ENCODE results near the gene CCDC88A.
"Not testable (repeated sequence)": the region's sequence is repeated elsewhere in the genome, so short reads cannot be mapped to it uniquely, and the experiment has no call there.

Gene CCDC88A

DNA sequence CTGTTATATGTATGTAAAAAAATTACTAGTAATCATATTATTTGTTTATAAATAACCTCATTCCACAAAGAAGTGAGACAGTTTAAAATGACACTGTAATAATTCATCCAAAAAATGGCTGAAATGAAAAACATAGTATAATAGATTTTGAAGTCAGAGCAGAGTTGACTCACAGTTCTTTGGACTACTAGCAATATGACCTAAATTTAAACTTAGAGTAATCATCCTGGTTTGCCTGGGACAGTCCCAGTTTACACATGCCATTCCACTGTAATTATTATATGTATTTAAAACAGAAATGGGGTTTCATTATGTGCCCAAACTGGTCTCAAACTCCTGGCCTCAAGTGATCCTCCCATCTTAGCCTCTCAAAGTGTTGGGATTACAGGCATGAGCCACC lies 48.3 kb downstream of the CCDC88A start:
- no peak for DNase-seq (ENCODE audit: low spot score)

DNA sequence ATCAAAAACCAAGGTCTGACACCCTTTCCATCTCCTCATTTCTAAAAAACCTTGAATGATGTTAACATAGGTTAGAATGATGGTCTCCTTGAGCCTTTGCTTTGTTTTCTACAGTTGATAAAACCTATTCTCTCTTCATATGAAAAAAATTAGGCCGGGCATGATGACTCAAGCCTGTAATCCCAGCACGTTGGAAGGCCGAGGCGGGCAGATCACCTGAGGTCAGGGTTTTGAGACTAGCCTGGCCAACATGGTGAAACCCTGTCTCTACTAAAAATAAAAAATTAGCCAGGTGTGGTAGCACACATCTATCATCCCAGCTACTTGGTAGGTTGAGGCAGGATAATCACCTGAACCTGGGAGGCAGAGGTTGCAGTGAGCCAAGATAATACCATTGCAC lies 49.4 kb downstream of the CCDC88A start:
- DNase-seq (ENCODE audit: low spot score), result no peak

DNA sequence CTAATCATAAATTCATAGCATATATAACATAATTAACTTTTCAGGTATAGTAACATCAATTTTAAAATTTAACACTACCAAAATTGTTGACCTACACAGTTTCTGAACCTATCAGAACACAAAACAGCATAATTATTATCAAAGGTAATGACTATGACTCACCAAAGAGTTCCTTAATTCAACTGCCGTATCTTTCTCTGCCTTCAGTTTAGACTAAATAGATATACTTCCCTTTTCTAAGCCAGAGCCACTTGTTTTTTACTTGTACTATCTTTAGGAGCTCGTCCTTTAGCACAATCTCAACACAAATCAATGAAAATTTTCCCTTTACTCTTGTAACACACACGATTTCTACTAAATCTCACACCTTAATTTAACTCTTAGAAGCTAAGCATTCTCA lies 54.4 kb downstream of the CCDC88A start:
- no peak for DNase-seq (ENCODE audit: low spot score)

DNA sequence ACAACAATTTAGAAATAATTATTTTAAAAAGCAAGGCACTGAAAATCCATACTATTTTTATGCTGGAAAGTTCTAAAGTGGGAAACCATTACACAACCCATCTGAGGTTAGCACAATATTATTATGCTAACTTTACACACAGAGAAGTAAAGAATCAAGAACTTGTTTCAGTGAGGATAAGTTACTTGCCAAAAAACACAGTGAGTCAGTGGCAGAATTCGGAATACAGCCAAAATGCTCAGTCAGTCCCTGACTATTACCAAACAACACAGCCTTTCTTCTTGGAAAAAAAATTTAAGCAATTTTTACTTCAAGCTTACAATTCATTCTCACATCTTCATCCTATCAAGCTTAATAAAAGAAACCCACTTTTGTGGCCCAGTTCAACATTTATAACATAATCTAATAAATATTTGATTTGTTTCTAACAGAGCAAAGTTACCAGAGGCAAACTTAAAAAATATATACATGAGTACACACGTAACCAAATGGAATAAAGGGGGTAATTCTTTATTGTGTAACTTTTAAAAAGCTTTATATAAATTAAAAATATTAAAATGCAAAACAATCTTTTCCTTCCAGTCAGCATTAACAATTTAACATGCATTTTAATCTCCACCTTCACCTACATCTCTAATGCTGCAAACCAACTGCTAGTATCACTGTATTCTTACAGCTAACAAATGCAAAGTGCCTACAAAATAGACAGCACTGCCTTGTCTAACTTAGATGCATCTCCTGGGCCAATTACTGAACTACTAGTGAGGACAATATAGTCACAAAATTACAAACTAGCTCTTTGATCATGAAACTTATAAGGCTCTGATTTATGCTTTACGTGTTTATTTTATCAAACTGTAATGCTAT lies 55.2 kb downstream of the CCDC88A start:
- DNase-seq (ENCODE audit: low spot score), result peak; percentile 92

DNA sequence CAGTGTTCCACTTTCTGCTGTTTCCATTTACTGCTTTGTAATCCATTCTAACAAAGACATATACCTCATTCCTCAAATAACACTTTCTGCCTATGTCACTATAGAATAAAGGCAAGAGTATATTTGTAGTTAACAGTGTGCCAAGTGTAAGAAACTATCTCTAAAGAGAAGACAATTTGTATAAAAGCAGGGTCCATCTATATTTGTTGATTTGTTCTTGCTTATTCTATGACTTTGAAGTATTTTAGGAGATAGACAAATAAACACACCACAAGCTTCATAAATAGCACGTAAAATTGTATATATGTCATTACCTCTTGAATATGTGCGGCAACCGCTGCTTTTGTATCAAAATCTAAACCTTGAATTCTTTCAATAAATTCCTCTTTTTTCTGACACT lies 56.0 kb downstream of the CCDC88A start:
- no peak for DNase-seq (ENCODE audit: low spot score)

DNA sequence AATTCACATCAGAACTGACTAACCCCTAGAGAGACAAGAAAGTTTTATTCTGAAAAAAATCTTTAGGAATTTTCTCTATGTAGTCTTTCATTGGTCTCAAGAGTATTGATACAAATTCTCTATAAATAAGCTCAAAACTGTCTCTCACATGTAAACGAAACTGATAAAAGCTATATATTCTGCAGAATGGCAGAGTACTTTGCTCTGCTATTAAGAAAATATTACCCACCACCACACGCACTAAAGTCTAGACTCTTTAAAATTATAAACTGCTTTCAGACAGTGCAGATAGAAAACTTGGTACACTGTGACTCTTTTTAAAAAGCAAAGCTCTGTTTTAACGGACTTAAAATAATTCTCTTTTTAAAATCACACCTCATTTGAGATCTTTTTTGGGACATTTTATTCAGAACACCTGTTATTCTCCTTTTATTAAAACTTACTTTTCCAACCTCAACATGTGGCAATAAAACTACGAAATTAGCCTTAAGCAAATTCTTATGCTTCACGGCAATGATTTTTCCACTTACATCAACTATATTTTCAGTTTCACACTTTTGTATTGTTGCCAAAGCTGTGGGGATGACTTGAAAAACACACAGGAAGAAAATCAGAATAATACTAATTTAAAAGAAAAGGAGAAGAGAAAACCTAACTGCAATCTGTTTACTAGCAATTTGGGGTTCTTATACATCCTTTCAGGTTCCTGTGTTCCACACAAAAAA lies 58.0 kb downstream of the CCDC88A start:
- DNase-seq (ENCODE audit: low spot score), result no peak

DNA sequence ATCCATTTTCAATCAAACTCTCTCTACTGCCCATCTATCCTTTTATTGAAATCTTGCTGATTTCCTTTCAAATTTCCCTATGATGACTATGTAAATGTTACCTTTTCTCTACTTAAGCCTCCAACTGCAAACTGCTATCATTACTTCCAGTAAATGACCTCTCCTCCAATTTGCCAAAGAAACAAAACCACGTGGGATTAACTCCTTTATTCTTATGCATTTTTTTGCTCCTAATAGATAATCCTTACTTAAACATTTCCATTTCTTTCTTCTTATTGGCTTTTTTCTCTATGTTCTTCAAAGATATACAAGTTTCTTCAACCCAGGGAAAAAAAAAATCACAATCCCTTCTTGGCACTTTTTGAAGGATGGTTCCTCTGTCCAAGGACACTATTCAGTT lies 61.2 kb downstream of the CCDC88A start:
- no peak for DNase-seq (ENCODE audit: low spot score)

DNA sequence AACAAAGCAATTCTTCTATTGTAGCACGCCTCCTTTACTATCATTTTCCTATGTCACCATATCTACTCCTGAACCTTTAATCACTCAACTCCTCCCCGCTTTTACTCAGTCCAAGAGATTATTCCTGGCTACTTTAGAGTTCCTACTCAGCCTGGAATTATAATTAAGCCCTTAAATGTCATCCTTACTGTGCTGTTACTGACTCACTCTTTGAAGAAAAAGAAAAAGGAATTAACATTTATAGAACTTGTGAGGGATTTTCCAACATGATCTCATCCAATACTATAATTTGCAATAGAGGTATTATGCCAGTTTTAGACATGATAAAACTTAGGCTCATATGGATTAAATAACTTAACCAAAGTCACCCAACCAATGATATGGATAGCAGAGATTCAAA lies 61.7 kb downstream of the CCDC88A start:
- no peak for DNase-seq (ENCODE audit: low spot score)

DNA sequence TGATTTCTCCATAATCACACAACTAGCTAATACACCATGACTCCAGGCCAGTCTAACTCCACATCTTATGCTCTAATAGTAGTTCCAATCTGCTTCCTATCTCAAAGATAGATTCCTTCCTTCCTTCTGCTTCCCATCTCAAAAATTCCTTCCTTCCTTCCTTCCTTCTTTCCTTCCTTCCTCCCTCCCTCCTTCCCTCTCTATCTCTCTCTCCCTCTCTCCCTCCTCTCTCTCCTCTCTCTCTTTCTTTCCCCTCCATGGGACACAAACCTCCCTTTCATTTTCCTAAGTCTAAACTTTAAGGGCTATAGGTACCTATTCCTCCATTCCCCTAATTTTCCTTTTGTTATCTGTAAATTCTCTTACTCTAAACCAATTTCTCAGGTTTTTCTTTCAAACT lies 62.5 kb downstream of the CCDC88A start:
- DNase-seq (ENCODE audit: low spot score), result no peak

DNA sequence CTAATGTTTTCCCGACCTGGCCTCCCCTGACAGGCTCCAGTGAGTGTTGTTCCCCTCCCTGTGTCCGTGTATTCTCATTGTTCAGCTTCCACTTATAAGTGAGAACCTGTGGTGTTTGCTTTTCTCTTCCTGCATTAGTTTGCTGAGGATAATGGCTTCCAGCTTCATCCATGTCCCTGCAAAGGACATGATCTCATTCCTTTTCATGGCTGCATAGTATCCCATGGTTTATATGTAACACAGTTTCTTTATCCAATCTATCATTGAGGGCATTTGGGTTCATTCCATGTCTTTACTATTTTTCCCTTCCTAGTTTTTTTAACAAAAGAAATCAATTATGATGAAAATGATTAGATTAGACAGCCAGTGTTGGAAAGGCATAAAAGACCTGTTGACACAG lies 63.5 kb downstream of the CCDC88A start:
- not testable (repeated sequence) for DNase-seq (ENCODE audit: low spot score)

DNA sequence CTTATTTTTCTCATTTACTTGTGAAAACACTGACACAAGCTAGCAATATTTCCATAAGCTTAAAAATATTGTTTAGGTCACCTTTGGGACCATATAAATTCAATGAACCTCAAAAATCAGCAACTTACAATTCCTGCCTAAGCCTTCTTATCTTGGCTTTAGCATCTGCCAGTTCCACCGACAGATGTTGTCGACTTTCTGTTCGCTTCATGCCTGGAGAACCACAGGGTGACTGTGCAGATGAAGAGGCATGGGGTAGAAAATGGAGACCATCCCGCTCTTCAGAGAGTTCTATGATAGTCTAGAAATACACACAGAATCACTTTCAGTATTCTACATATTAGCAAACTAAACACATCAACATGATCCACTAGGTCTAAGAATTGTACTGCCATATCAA lies 64.2 kb downstream of the CCDC88A start:
- no peak for DNase-seq (ENCODE audit: low spot score)

DNA sequence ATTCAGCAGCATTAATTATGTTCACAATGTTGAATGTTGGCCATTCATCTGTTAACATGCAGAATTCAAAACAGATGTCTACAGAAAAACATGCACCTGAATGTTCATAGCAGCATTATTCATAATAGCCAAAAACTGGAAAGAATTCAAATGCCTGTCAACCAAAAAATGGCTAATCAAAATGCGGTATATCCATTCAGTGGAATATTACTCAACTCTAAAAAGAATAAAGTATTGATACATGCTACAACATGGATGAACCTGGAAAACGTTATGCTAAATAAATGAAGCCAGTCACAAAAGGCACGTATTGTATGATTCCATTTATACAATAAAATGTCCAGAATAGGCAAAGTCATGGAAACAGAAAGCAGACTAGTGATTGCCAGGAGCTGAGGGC lies 68.0 kb downstream of the CCDC88A start:
- no peak for DNase-seq (ENCODE audit: low spot score)

DNA sequence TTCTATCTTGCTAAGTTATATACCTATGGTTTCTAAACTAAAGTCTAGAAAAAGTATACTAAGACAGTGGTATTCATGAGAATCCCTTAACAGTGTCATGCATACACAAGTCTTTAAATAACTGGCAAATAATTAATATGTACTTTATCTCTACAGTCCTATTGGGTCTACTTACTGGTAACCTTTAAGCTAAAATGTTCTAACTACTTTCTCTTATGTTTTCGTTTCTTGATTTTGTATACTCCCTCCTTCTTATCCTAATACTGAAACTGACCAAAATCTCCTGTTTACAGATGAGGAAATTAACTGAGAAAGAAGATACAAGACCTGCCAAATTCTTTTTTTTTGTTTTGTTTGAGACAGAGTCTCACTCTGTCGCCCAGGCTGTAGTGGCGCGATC lies 74.6 kb downstream of the CCDC88A start:
- no peak for DNase-seq (ENCODE audit: low spot score)

DNA sequence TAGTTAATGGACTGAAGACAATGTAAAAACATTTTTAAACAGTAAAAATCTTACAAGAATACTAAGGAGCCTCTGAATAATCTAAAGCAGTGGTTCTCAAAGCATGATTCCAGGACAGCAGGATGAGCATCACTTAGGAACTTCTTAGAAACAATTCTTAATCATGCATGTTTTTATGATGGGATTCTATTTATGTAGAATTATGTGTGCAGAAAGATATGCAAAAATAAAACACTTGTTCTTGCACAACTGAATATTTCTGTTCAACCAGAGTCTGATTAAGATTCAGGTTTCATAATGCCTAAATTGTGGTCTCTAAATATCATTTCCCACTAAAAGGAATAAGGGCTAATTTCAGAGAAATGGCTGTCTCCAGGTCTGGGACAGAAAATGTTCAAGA lies 81.4 kb downstream of the CCDC88A start:
- DNase-seq (ENCODE audit: low spot score), result no peak

DNA sequence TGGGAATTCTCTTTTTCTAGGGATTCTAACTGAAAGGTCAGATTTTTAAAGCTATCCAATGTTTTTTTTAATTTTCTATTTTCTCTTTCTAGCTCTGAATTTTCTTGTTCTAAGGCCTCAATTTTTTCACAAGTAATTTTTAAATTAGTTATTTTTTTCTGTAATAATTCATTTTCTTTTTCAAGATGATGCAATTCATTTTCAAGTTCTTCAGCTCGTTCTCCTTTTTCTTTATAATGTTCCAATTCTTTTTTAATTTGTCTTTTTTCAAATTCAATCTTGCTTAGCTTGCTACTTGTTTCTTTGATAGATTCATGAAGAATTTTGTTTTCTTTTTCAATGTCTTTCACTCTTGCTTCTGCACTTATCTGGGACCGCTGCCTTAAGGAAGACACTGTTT lies 84.9 kb downstream of the CCDC88A start:
- DNase-seq (ENCODE audit: low spot score), result no peak

DNA sequence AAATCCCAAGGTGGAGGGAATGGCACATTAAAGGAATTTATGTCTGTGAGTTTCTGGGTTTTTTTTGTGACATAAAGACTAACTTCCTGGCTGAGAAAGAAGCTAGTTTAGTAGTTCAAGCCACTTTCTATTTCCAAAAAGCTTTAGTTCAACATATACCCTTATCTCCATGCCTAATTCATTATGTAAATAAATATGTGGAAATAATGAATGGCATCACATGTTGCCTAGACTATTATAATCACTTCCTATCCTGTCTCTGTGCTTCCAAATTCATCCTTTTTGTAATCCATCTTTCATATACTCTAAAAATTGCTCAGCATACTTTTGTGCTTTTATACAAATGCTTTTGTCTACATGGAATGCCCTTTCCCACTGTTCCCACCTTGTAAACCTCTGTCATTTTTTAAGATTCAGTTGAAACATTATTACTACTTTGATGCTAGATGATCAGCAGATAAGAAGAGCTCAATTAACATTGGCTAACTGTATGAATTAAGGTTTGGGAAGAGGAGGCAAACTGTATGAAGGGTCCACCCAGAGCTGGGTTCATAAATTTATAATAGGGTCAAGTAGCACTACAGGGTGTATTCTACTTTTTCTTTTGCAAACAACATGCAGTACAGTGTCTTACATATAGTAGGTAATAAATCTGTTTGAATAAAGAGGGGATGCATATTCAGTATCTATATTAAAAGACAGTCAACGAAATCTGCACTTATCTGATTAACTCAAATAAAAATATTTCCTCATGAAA lies 88.9 kb downstream of the CCDC88A start:
- no peak for DNase-seq (ENCODE audit: low spot score)

DNA sequence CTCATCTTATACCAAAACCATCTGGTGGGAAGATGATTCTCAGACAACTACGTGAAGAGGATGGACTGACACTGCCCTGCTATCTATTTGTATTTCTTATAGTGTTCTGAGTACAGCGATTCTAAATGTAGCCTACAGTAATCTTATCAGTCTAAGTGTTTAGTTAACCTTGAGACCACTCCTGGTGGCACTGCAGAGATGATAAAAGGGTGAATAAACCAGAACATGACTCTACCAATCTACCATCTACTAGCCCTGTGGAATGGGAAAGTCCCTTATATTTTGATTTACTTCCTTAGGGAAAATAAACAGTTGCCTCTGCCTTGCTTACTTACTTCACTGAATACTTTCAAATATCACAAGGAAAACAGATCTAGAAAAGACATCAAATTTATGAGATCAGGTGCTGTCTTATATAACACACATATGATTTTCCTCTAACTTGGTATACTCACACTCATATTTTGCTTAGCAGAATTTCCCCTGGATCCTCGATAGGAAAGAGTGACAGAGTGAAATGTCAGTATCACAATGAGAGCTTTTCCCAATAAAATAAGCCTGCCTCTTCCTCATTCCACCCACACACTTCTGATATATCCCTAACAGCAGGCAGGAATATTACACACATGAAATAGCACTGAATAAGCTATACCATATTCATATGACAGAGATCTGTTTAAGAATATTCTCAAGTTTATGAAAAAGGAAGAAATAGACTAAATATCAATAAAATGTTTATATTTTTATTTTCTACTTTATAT lies 92.0 kb downstream of the CCDC88A start:
- DNase-seq (ENCODE audit: low spot score), result no peak

DNA sequence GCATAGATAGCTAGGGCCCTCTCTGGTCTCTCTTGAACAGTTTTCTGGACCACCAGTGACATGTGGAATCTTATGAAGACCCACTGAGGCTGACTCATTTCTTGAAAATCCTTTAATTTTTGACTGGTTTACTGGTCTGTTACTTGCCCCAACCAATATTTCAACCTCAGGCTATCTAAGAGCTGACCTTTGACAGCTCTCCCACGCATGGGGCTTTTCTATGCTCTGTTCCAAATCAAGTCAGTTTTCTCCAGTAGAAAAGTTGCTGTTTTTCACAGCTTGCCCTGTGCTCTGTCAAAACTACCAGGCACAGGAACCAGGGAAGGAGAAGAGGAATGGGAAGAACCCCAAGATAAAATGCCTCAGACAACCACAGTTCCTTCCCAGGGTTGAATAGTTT lies 104.7 kb downstream of the CCDC88A start:
- DNase-seq (ENCODE audit: low spot score), result no peak

DNA sequence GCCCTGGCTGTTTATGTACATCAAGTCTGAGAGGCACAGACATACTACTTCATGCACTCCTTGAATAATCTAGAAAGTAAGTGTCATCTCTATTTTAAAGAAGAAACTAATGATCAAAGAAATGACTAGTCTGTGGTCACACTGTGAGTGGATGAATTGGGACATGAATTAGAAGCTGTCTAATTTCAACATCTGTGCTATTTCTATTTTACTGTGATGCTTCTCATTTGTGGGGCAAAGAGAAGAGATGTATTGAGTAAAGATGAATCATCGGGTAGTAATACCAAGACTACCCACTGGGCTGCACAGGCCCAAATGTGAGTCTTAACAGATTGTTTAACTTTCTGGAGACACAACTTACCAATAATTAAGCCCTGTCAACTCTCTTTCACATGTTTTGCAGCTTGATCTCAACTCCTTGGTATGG lies 108.2 kb downstream of the CCDC88A start:
- DNase-seq (ENCODE audit: low spot score), result no peak

DNA sequence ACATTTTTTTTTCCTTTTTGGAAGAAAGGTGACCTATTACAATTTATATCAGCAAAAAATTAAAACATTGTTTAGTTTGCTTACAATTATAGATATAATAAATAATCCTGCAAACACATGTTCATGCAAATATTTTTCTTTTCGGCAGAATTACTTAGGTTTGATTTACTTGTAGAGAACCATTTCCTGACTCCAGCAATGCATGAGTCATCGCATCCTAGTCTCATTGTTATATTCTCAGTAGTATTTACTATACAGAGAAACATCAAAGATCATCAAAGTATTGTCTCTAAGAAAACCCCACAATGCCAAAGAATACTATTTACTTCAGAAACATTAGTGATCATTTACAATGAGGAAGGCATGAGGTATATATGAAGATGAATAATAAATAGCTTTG lies 110.2 kb downstream of the CCDC88A start:
- no peak for DNase-seq (ENCODE audit: low spot score)

DNA sequence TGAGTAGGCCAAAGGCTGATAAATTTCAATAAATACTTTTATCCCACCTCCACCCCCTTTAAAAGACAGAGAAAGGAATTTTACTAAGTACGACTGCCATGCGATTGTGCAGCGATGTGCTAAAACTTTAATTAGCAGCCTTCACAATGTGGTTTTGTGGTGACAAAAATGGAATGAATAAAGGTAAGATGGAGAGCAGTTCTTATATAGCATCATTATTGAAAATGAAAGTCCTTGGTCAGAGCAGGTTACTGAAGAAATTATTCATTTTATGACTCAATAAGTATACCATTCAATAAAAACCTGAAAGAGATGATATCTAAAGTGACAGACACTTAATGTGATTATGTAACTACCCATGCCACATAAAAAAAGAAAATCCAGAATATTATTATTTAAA lies 117.4 kb downstream of the CCDC88A start:
- no peak for DNase-seq (ENCODE audit: low spot score)

DNA sequence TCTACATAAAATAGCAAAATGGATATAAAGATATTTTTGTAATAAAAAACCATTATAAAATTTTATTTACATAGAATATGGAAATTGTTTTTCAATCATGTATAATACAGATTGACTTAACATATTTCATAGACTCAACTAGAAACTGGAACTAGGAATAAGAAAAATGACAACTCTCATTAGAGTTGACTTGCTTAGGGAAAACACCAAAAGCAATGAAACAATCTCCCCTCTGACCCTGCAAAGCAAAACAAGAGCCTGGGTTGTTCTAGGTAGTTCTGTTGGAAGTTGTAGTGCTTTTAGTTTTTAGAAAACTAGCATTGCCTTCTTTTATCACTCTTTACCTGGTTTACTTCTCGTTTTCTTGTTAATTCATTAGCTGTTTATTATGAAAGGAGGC lies 118.4 kb downstream of the CCDC88A start:
- DNase-seq (ENCODE audit: low spot score), result no peak

All from putamen (tissue), 1 donor.